Esophagus muscularis mucosa (tissue), 4 donors: ENCODE results near the gene RAF1. TPM values are rescaled to one million over a fixed set of nuclear protein-coding genes. Genes with fewer than 3 reads are reported as not detected.

Experiments
- DNase-seq: peaks from one replicate; pipeline ENCODE4 v3.0.0-alpha.2; 2017; ENCODE audit errors: extremely low spot score
- H3K27ac ChIP-seq, 4 donors: fragments of 200-600 bp; sonication (generic); replicated peaks in 1 of 4; 1 replicate in 3 of 4; 2 replicates in 1 of 4; pipeline ENCODE4 v1.5.1; 2016 to 2019; ENCODE audit warnings: mild to moderate bottlenecking in 1 of 4
- H3K27me3 ChIP-seq, 4 donors: fragments of 200-600 bp; sonication (generic); one replicate each; pipeline versions ENCODE4 v1.5.1 to v1.6.0; 2016 to 2019
- H3K36me3 ChIP-seq, 4 donors: fragments of 200-600 bp; sonication (generic); one replicate each; pipeline ENCODE4 v1.5.1; 2016 to 2019
- H3K4me1 ChIP-seq, 4 donors: fragments of 200-600 bp; sonication (generic); one replicate each; pipeline ENCODE4 v1.5.1; 2016 to 2019
- H3K4me3 ChIP-seq, 4 donors: fragments of 200-600 bp; sonication (generic); 1 replicate in 2 of 4; 2 replicates in 2 of 4; pipeline ENCODE4 v1.5.1; 2016 to 2019; ENCODE audit warnings: mild to moderate bottlenecking in 4 of 4, moderate library complexity in 1 of 4
- H3K9me3 ChIP-seq, 4 donors: fragments of 200-600 bp; sonication (generic); 1 replicate in 3 of 4; 2 replicates in 1 of 4; pipeline ENCODE4 v1.5.1; 2016 to 2019
- EP300 ChIP-seq: sonication (generic); formaldehyde crosslinking; IDR thresholded peaks from one replicate; pipeline ENCODE4 v1.6.1; 2017; ENCODE audit warnings: antibody characterized with exemption
- POLR2A ChIP-seq: fragments of 450-650 bp; IDR thresholded peaks from one replicate; pipeline ENCODE4 v1.6.1; 2017; ENCODE audit warnings: antibody characterized with exemption, moderate library complexity, mild to moderate bottlenecking, low read depth
- POLR2AphosphoS5 ChIP-seq, 2 donors: sonication (generic); formaldehyde crosslinking; IDR thresholded peaks; one replicate each; pipeline ENCODE4 v1.6.1; 2017; ENCODE audit warnings: antibody characterized with exemption in 2 of 2
- WGBS: methylation state at CpG from one replicate; pipeline ENCODE4 v1.1.5; 2018; 5-methylcytosine and 5-hydroxymethylcytosine counted together
- intact Hi-C: fragments of 100-400 bp; cut with DNase I; formaldehyde crosslinking; loops from one replicate; pipeline ENCODE4 v1.15.1; 2023
- total RNA-seq, 4 donors: library from RNA; depleted of rRNA; stranded (reverse); fragments of >200 nt; gene quantifications; one replicate each; pipeline versions ENCODE4 v1.1.0 to v1.2.1, GENCODE V29; 2016
- TF ChIP-seq, protein P1 (sequence below), 3 experiments: fragments of 200-600 bp in 2 of 3; fragments of 450-650 bp in 1 of 3; sonication (generic) in 2 of 3; IDR thresholded peaks; one replicate each; pipeline ENCODE4 v1.5.1; 2017 to 2019; ENCODE audit warnings: antibody characterized with exemption in 3 of 3, mild to moderate bottlenecking in 2 of 3, moderate library complexity in 1 of 3

RAF1 gene
- total RNA-seq, 4 donors from 2014 or later, result 113 to 153 (median 116) TPM

DNA sequence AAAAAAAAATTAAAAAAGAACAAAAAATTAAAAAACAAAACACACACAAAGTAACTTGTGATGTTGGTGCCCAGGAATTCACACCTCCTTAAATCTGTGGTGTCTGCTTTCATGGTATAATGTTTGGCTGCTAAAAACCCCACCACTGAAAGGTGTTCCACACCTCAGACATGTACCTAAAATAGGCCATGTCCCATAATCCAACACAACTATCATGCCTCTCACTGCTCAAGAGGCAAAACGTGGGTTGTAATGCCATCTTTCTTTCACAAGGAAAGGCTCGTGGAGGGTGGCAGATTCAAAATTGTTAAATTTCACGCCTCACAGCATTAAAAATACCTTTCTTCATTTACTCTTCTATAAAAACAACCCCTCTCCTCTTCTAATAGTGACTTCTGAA is 77.5 kb downstream of the RAF1 start:
- Histone ChIP-seq H3K36me3 (peaks cover 51 to 100% (median 94%) of the 10 kb centered on the region in 4 donors), H3K4me1 (peaks cover 0 to 7% (median 0%) of the 10 kb centered on the region in 4 donors), H3K9me3 (no peaks in the 10 kb centered on the region), H3K27me3 (no peaks in the 10 kb centered on the region), H3K27ac (no peak overlapping the region), H3K4me3 (no peak overlapping the region)
- intact Hi-C loops, result no loop called here
- TF ChIP-seq POLR2AphosphoS5 (IDR thresholded peaks at IDR 0.05), result no peak
- TF ChIP-seq EP300, result no peak
- no peak for TF ChIP-seq POLR2A
- TF ChIP-seq, protein P1, sequence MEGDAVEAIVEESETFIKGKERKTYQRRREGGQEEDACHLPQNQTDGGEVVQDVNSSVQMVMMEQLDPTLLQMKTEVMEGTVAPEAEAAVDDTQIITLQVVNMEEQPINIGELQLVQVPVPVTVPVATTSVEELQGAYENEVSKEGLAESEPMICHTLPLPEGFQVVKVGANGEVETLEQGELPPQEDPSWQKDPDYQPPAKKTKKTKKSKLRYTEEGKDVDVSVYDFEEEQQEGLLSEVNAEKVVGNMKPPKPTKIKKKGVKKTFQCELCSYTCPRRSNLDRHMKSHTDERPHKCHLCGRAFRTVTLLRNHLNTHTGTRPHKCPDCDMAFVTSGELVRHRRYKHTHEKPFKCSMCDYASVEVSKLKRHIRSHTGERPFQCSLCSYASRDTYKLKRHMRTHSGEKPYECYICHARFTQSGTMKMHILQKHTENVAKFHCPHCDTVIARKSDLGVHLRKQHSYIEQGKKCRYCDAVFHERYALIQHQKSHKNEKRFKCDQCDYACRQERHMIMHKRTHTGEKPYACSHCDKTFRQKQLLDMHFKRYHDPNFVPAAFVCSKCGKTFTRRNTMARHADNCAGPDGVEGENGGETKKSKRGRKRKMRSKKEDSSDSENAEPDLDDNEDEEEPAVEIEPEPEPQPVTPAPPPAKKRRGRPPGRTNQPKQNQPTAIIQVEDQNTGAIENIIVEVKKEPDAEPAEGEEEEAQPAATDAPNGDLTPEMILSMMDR (IDR thresholded peaks at IDR 0.05), result no peak
- WGBS, result 79% methylated on average over 3 of the region's 3 CpGs
- no peak for DNase-seq

DNA sequence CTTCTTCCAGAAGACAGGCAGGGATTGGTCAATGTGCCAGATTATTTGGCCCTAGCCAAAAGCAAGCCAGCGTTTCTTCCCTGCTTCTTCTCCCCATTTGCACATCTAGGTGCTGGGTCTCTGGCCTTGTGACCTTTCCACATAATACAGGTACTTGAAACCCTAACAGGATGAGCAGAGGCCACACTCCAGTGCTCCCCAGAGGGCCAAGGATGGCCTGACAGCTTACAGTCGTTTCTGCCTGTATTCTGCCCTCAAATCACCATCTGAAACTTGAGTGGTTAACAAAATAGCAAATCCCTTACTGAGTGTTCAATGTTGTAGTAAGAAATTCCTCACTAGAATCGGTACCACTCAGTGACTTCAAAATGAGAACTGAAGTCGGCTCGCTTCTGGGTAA is 77.9 kb downstream of the RAF1 start:
- intact Hi-C loops, result no loop called here
- no peak for DNase-seq

DNA sequence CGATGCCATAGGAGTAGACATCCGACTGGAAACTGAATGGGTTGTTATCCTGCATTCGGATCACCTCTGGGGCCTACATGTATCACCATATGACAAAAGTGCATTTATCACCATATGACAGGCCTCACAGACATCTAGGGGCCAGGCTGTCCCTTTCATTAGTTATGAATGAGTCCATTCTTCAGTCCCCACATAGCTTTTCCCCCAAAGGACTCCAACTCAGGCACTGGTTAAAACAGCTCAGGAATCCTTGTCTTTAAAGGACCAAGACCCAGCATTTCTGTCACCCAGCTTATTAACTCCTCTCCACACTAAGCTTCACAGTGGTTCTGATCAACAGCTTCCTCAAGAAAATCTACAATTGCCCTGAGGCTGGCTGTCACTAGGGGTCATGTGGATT is 78.7 kb downstream of the RAF1 start:
- TF ChIP-seq POLR2A (no peak), POLR2AphosphoS5 (IDR thresholded peaks at IDR 0.05) (no peak), EP300 (no peak)
- TF ChIP-seq, protein P1 (IDR thresholded peaks at IDR 0.05), result no peak
- Histone ChIP-seq H3K27ac (no peak overlapping the region), H3K4me1 (peaks cover 0 to 7% (median 0%) of the 10 kb centered on the region in 4 donors), H3K36me3 (peaks cover 44 to 100% (median 94%) of the 10 kb centered on the region in 4 donors), H3K4me3 (no peak overlapping the region), H3K27me3 (no peaks in the 10 kb centered on the region), H3K9me3 (no peaks in the 10 kb centered on the region)
- intact Hi-C loops, result no loop called here
- 69% methylated on average over 3 of the region's 3 CpGs for WGBS
- no peak for DNase-seq

More for the DNA sequence above, 77.9 kb downstream of the RAF1 start:
- Histone ChIP-seq H3K27me3 (no peaks in the 10 kb centered on the region), H3K4me1 (peaks cover 0 to 7% (median 0%) of the 10 kb centered on the region in 4 donors), H3K9me3 (no peaks in the 10 kb centered on the region), H3K36me3 (peaks cover 51 to 100% (median 94%) of the 10 kb centered on the region in 4 donors), H3K27ac (no peak overlapping the region), H3K4me3 (no peak overlapping the region)
- 64% methylated on average over 5 of the region's 5 CpGs for WGBS
- TF ChIP-seq, protein P1 (IDR thresholded peaks at IDR 0.05), result no peak
- TF ChIP-seq EP300 (no peak), POLR2AphosphoS5 (IDR thresholded peaks at IDR 0.05) (no peak), POLR2A (no peak)

DNA sequence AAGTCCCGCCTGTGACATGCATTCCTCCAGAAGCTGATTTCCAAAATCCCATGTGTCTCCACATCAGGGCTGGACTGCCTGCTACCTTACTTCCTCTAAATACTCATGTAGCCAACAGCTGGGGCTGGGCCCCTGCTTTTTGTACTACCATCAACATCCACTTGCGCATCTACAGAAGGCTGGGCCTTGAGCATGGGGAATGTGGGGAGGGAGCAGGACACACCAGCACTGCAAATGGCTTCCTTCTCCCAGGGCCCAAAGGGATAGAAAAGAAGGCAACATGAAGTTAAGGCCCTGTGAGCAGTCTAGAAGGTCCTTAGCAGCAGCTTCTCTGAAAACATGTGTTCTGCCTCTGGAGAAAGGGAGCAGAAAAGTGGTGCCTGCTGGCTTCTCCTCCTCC is 79.8 kb downstream of the RAF1 start:
- no peak for DNase-seq
- Histone ChIP-seq H3K4me1 (peaks cover 0 to 2% (median 0%) of the 10 kb centered on the region in 4 donors), H3K36me3 (peaks cover 44 to 100% (median 93%) of the 10 kb centered on the region in 4 donors), H3K27ac (no peak overlapping the region), H3K9me3 (no peaks in the 10 kb centered on the region), H3K4me3 (no peak overlapping the region), H3K27me3 (no peaks in the 10 kb centered on the region)
- WGBS, result 100% methylated on average over 2 of the region's 2 CpGs
- TF ChIP-seq, protein P1 (IDR thresholded peaks at IDR 0.05), result no peak
- TF ChIP-seq EP300 (no peak), POLR2A (no peak), POLR2AphosphoS5 (IDR thresholded peaks at IDR 0.05) (no peak)
- intact Hi-C loops, result no loop called here

DNA sequence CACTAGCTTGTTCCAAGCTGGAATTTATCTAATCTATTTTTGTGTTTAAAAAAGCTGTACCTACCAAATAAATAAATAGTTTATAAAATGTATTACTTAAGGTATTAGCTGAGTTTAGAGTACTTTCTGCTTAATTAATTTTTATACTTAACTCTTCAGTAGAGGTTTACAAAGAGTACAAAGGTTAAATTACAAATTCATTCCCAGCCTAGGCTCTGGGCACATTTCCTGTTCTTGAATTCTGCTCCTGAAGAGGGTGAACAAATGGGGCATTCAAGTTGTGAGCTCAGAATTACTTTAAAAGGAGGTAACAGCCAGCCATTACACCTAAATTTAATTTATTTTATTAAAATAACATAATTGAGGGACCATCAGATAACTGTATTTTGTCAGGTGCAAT is 80.6 kb downstream of the RAF1 start:
- no peaks in the 10 kb centered on the region for H3K9me3 ChIP-seq
- TF ChIP-seq EP300 (no peak), POLR2A (no peak), POLR2AphosphoS5 (IDR thresholded peaks at IDR 0.05) (no peak)
- TF ChIP-seq, protein P1 (IDR thresholded peaks at IDR 0.05), result no peak
- no peak overlapping the region for H3K4me3 ChIP-seq
- H3K4me1 ChIP-seq, result no peaks in the 10 kb centered on the region
- intact Hi-C loops, result no loop called here
- no peak for DNase-seq
- H3K27ac ChIP-seq, result no peak overlapping the region
- peaks cover 43 to 100% (median 91%) of the 10 kb centered on the region in 4 donors for H3K36me3 ChIP-seq
- H3K27me3 ChIP-seq, result no peaks in the 10 kb centered on the region
